ENCODE measurements around the gene FPGT. TPM values are rescaled to one million over a fixed set of nuclear protein-coding genes. Genes with fewer than 3 reads are reported as not detected.

FPGT gene
- total and polyA plus RNA-seq, 4 donors: 5.2 to 19.2 (median 10.0) TPM

GRCh38 chr1:74237035-74237434 is 39.0 kb downstream of the FPGT start:
- 71% methylated on average over 1 of the region's 1 CpG for WGBS
- no peak for DNase-seq (ENCODE audit: low spot score)
- Histone ChIP-seq H3K4me3 (ENCODE audit: low read depth in 1 of 3, low read length in 3 of 3) (no peak overlapping the region), H3K9me3 (ENCODE audit: control insufficient read depth in 4 of 4, low read length in 3 of 4) (no peaks in the 10 kb centered on the region), H3K27ac (ENCODE audit: low read depth in 1 of 2, low read length in 2 of 2) (no peak overlapping the region), H3K36me3 (ENCODE audit: control insufficient read depth in 4 of 4, insufficient read depth in 3 of 4, low read depth in 1 of 4, low read length in 3 of 4) (no peaks in the 10 kb centered on the region), H3K27me3 (ENCODE audit: control insufficient read depth in 4 of 4, insufficient read depth in 4 of 4, low read length in 3 of 4) (no peaks in the 10 kb centered on the region), H3K9ac (ENCODE audit: low read depth in 1 of 2, low read length in 2 of 2) (no peak overlapping the region), H3K4me1 (ENCODE audit: control insufficient read depth in 4 of 4, insufficient read depth in 4 of 4, low read length in 3 of 4) (no peaks in the 10 kb centered on the region)
- TF ChIP-seq GABPA (IDR thresholded peaks at IDR 0.05 in 1 of 2, conservative IDR thresholded peaks at IDR 0.05 in 1 of 2) (no peak), JUND (IDR thresholded peaks at IDR 0.05) (no peak), TAF1 (conservative IDR thresholded peaks at IDR 0.05) (no peak), NR2F2 (IDR thresholded peaks at IDR 0.05) (no peak)

- no peak overlapping the region for H3K9ac ChIP-seq (ENCODE audit: low read depth in 1 of 2, low read length in 2 of 2)
- H3K4me3 ChIP-seq (ENCODE audit: low read depth in 1 of 3, low read length in 3 of 3): no peak overlapping the region
- H3K27ac ChIP-seq (ENCODE audit: low read depth in 1 of 2, low read length in 2 of 2): no peak overlapping the region
- DNase-seq (ENCODE audit: low spot score): no peak
- 91% methylated on average over 4 of the region's 4 CpGs for WGBS
- H3K4me1 ChIP-seq (ENCODE audit: control insufficient read depth in 4 of 4, insufficient read depth in 4 of 4, low read length in 3 of 4): no peaks in the 10 kb centered on the region
- no peaks in the 10 kb centered on the region for H3K36me3 ChIP-seq (ENCODE audit: control insufficient read depth in 4 of 4, insufficient read depth in 3 of 4, low read depth in 1 of 4, low read length in 3 of 4)
- H3K9me3 ChIP-seq (ENCODE audit: control insufficient read depth in 4 of 4, low read length in 3 of 4): no peaks in the 10 kb centered on the region
- TF ChIP-seq ATF3 (IDR thresholded peaks at IDR 0.05) (no peak), NR2F2 (IDR thresholded peaks at IDR 0.05) (no peak), MAX (IDR thresholded peaks at IDR 0.05) (no peak), SP1 (IDR thresholded peaks at IDR 0.05) (no peak), CTCF (IDR thresholded peaks at IDR 0.05; ENCODE audit: low read depth, low read length, missing input control) (no peak), GABPA (IDR thresholded peaks at IDR 0.05 in 1 of 2, conservative IDR thresholded peaks at IDR 0.05 in 1 of 2) (no peak), HNF4G (IDR thresholded peaks at IDR 0.05) (no peak), TAF1 (conservative IDR thresholded peaks at IDR 0.05) (no peak), RAD21 (IDR thresholded peaks at IDR 0.05) (no peak), FOXA2 (IDR thresholded peaks at IDR 0.05) (no peak), ZBTB33 (IDR thresholded peaks at IDR 0.05) (no peak), RXRA (IDR thresholded peaks at IDR 0.05) (no peak), FOXA1 (IDR thresholded peaks at IDR 0.05) (no peak)
- no peaks in the 10 kb centered on the region for H3K27me3 ChIP-seq (ENCODE audit: control insufficient read depth in 4 of 4, insufficient read depth in 4 of 4, low read length in 3 of 4)
These were observed 39.7 kb downstream of the FPGT start for GRCh38 chr1:74237787-74238186.

- no peaks in the 10 kb centered on the region for H3K9me3 ChIP-seq (ENCODE audit: control insufficient read depth in 4 of 4, low read length in 3 of 4)
- H3K4me3 ChIP-seq (ENCODE audit: low read depth in 1 of 3, low read length in 3 of 3): no peak overlapping the region
- TF ChIP-seq REST (IDR thresholded peaks at IDR 0.05) (no peak), MAX (IDR thresholded peaks at IDR 0.05) (no peak), EGR1 (IDR thresholded peaks at IDR 0.05; ENCODE audit: low read depth in 2 of 2) (no peak), SP1 (IDR thresholded peaks at IDR 0.05) (no peak), TAF1 (conservative IDR thresholded peaks at IDR 0.05) (no peak)
- no peak for DNase-seq (ENCODE audit: low spot score)
- WGBS: 19% methylated on average over 2 of the region's 2 CpGs
- H3K27me3 ChIP-seq (ENCODE audit: control insufficient read depth in 4 of 4, insufficient read depth in 4 of 4, low read length in 3 of 4): no peaks in the 10 kb centered on the region
- no peaks in the 10 kb centered on the region for H3K36me3 ChIP-seq (ENCODE audit: control insufficient read depth in 4 of 4, insufficient read depth in 3 of 4, low read depth in 1 of 4, low read length in 3 of 4)
- no peak overlapping the region for H3K27ac ChIP-seq (ENCODE audit: low read depth in 1 of 2, low read length in 2 of 2)
- no peaks in the 10 kb centered on the region for H3K4me1 ChIP-seq (ENCODE audit: control insufficient read depth in 4 of 4, insufficient read depth in 4 of 4, low read length in 3 of 4)
- no peak overlapping the region for H3K9ac ChIP-seq (ENCODE audit: low read depth in 1 of 2, low read length in 2 of 2)
These were observed 47.2 kb downstream of the FPGT start for GRCh38 chr1:74245168-74245772.

All from liver (tissue), 9 donors.